Heart left ventricle (tissue), 16 donors: ENCODE measurements around the gene CUX1. TPM values are rescaled to one million over a fixed set of nuclear protein-coding genes. Genes with fewer than 3 reads are reported as not detected.

Source experiments
- ATAC-seq, 4 donors: fragments of 200-7000 bp; cut with Tn5 transposase; one replicate each; pipeline ENCODE4 v1.9.1; 2020 to 2022; ENCODE audit warnings: moderate library complexity in 4 of 4, mild to moderate bottlenecking in 3 of 4, moderate number of reproducible peaks in 1 of 4
- DNase-seq, 5 donors: peaks; one replicate each; pipeline ENCODE4 v3.0.0-alpha.2; 2020
- H3K27ac ChIP-seq, 12 donors: fragments of 200-600 bp; sonication (generic) in 4 of 12; one replicate each; pipeline versions ENCODE4 v1.5.0 to v1.8.0; 2016 to 2022; ENCODE audit warnings: mild to moderate bottlenecking in 2 of 12
- H3K27me3 ChIP-seq, 9 donors: fragments of 200-600 bp; sonication (generic) in 2 of 9; one replicate each; pipeline versions ENCODE4 v1.5.1 to v1.8.0; 2016 to 2022; ENCODE audit warnings: mild to moderate bottlenecking in 3 of 9
- H3K36me3 ChIP-seq, 9 donors: fragments of 200-600 bp; sonication (generic) in 2 of 9; one replicate each; pipeline versions ENCODE4 v1.5.0 to v1.8.0; 2018 to 2022; ENCODE audit warnings: mild to moderate bottlenecking in 2 of 9
- H3K4me1 ChIP-seq, 12 donors: fragments of 200-600 bp; sonication (generic) in 4 of 12; one replicate each; pipeline versions ENCODE4 v1.5.0 to v1.8.0; 2016 to 2022; ENCODE audit warnings: mild to moderate bottlenecking in 3 of 12
- H3K4me3 ChIP-seq, 12 donors: fragments of 200-600 bp; sonication (generic) in 4 of 12; one replicate each; pipeline versions ENCODE4 v1.5.0 to v1.8.0; 2017 to 2022; ENCODE audit warnings: mild to moderate bottlenecking in 9 of 12, moderate library complexity in 4 of 12
- H3K9me3 ChIP-seq, 12 donors: fragments of 200-600 bp; sonication (generic) in 4 of 12; one replicate each; pipeline versions ENCODE4 v1.5.0 to v1.8.0; 2016 to 2022; ENCODE audit warnings: mild to moderate bottlenecking in 1 of 12
- POLR2A ChIP-seq, 2 donors: fragments of 450-650 bp; IDR thresholded peaks; one replicate each; pipeline ENCODE4 v1.6.1; 2017; ENCODE audit warnings: antibody characterized with exemption in 2 of 2, mild to moderate bottlenecking in 2 of 2, moderate library complexity in 2 of 2
- WGBS, 4 donors: extraction: QIAGEN DNeasy Blood & Tissue Kit in 2 of 4; methylation state at CpG; one replicate each; pipeline versions ENCODE4 v1.1.5 to v1.1.7; 2013 to 2018; 5-methylcytosine and 5-hydroxymethylcytosine counted together
- intact Hi-C, 10 donors: fragments of 100-400 bp; cut with DNase I; formaldehyde crosslinking; loops; one replicate each; pipeline versions ENCODE4 v1.11.1 to v1.14.2; 2022
- polyA plus RNA-seq, 2 donors: library from polyadenylated mRNA; stranded (reverse); fragments of 200-250 nt; gene quantifications; one replicate each; pipeline ENCODE4 v1.2.3, GENCODE V29; 2013
- total RNA-seq, 9 donors: library from RNA; depleted of rRNA in 2 of 9; stranded (reverse); fragments of >200 nt in 2 of 9; fragmentation: NEBNext Ultra II Directional in 3 of 9; extraction: Animal tissue kit (Norgen Biotek cat#: 25700) in 3 of 9; gene quantifications; one replicate each; pipeline versions ENCODE4 v1.1.0 to v1.2.4, GENCODE V29; 2016 to 2023
- TF ChIP-seq, protein P1 (sequence below), 12 donors: fragments of 200-600 bp; sonication (generic) in 4 of 12; IDR thresholded peaks; one replicate each; pipeline versions ENCODE4 v1.5.0 to v1.8.0; 2018 to 2022; ENCODE audit warnings: antibody characterized with exemption in 12 of 12, mild to moderate bottlenecking in 5 of 12
- donor health status: ischemic (EF 13 %, LVEDD 7.1; RV severe dilation, severe dysfunction).
- donor health status: healthy with polysubstance abuse.
- donor health status: DM: no; HTN: yes; CAD: no.
- donor health status: DM: no; HTN: no; CAD: no.
- donor health status: ischemic (EF 25% LVEDD 6.9; RV normal size, moderate dysfunction).
- donor health status: ischemic (EF 25% LVEDD 5.7; RV mildly dilated, moderate dysfunction).
- donor health status: healthy.
- donor health status: DM: yes; HTN: yes; CAD: no.
- donor health status: ischemic (EF 35%, LVEDD 5.7; RV mildly dilated, moderate dysfunction).
- donor health status: nonischemic (EF 11% LVEDD 7.7; RV severe dilation, severe dysfunction).
- donor health status: DM: yes; HTN: yes; CAD: no.
- donor health status: PGD.
- donor health status: ischemic (EF 29% LVEDD 5.4; RV normal size, mild dysfunction).
- donor health status: nonischemic (EF 23%, LVEDD 6.1; RV moderate dilation, normal function).

CUX1 gene
- total and polyA plus RNA-seq, 11 donors: 51.9 to 173 (median 122) TPM

DNA sequence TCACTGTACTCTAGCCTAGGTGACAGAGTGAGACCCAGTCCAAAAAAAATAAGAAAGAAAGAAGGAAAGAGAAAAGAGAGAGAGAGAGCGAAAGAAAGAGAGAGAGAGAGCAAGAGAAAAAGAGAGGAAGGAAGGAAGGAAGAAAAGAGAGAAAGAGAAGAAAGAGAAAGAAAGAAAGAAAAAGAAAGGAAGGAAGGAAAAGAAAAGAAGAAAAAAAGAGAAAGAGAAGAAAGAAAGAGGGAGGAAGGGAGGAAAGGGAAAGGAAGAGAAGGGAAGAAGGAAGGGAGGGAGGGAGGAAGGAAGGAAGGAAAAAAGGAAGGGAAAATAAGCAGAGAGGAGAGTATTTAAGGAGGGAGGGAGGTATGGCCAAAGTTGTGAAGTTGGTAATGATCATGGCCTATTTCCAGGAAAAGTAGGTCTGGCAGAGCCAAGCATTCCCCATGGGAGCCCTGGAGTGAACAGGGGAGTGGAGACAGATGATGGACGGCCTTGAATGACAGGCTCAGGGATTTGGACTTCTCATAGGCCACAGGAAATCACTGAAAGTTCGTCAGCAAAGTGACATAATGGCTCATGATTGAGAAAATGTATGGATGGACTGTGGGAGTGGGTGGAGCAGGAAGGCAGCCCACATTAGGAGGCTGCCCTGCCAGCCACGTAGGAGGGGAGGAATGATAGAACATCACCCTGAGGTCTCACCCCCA is 44.8 kb upstream of the CUX1 start:
- no peak for TF ChIP-seq POLR2A (IDR thresholded peaks at IDR 0.05)
- Histone ChIP-seq H3K36me3 (no peaks in the 10 kb centered on the region), H3K4me1 (no peaks in the 10 kb centered on the region), H3K9me3 (no peaks in the 10 kb centered on the region), H3K27me3 (peaks cover 0 to 28% (median 0%) of the 10 kb centered on the region in 9 donors), H3K27ac (no peak overlapping the region), H3K4me3 (no peak overlapping the region)
- intact Hi-C loops: no loop called here
- ATAC-seq (no peak), DNase-seq (no peak)
- WGBS, 4 donors: 56 to 70% (median 64%) methylated on average over 4 of the region's 4 CpGs

DNA sequence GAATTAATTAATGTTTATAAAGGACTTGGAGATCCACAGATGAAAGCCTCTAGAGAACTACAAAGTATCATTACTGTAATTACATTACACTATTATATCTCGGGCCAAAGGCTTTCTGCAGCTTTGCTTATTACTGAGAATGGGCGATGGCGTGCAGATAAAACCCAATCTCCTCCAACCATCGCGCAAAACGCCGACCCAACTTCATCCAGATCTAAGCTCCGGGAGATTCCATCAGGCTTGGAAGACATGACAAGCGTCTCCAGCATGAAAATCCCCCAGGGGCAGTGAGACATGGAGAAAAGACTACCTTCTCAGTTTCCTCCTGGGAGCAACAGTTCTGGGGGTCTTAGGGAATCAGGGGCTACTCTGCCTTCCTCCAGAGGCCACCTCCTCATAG is 42.2 kb upstream of the CUX1 start:
- H3K27me3 ChIP-seq: peaks cover 0 to 28% (median 0%) of the 10 kb centered on the region in 9 donors
- no peaks in the 10 kb centered on the region for H3K36me3 ChIP-seq
- intact Hi-C loops: no loop called here
- 81 to 89% (median 84%) methylated on average over 9 of the region's 9 CpGs for WGBS, 4 donors
- ATAC-seq (no peak), DNase-seq (no peak)
- no peak overlapping the region for H3K27ac ChIP-seq
- H3K9me3 ChIP-seq: no peaks in the 10 kb centered on the region
- no peak for TF ChIP-seq POLR2A (IDR thresholded peaks at IDR 0.05)
- TF ChIP-seq, protein P1, sequence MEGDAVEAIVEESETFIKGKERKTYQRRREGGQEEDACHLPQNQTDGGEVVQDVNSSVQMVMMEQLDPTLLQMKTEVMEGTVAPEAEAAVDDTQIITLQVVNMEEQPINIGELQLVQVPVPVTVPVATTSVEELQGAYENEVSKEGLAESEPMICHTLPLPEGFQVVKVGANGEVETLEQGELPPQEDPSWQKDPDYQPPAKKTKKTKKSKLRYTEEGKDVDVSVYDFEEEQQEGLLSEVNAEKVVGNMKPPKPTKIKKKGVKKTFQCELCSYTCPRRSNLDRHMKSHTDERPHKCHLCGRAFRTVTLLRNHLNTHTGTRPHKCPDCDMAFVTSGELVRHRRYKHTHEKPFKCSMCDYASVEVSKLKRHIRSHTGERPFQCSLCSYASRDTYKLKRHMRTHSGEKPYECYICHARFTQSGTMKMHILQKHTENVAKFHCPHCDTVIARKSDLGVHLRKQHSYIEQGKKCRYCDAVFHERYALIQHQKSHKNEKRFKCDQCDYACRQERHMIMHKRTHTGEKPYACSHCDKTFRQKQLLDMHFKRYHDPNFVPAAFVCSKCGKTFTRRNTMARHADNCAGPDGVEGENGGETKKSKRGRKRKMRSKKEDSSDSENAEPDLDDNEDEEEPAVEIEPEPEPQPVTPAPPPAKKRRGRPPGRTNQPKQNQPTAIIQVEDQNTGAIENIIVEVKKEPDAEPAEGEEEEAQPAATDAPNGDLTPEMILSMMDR (IDR thresholded peaks at IDR 0.05): no peak
- H3K4me3 ChIP-seq: no peak overlapping the region
- no peaks in the 10 kb centered on the region for H3K4me1 ChIP-seq

DNA sequence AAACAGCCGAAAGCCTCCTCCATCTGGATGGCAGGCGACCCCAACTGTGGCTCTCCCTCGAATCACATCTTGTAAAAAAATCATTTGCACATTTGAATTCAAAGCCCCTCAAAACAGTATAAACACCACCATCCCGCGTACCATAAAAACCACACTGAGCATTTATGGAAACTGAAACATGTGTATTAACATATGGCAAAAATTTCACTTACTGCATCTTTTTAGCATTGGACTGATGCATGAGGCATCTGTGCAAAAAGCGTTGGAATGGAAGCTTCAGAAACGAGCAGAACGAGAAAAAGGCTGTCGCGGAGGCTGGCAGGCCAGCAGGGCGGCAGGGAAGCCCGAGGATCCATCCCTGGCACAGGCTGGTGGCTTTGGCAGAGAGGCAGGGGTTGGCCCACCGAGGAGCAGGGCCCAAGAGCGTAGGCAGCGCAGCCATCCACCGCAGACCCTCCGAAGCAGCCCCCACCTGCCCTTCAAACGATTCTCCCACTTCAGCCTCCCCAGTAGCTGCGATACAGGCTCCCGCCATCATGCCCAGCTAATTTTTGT is 39.3 kb upstream of the CUX1 start:
- Histone ChIP-seq H3K27me3 (peaks cover 0 to 16% (median 0%) of the 10 kb centered on the region in 9 donors), H3K27ac (no peak overlapping the region), H3K4me3 (no peak overlapping the region), H3K36me3 (no peaks in the 10 kb centered on the region), H3K9me3 (no peaks in the 10 kb centered on the region), H3K4me1 (peaks cover 0 to under 1% (median 0%) of the 10 kb centered on the region in 12 donors)
- TF ChIP-seq POLR2A (IDR thresholded peaks at IDR 0.05): no peak
- TF ChIP-seq, protein P1 (IDR thresholded peaks at IDR 0.05): no peak
- DNase-seq (no peak), ATAC-seq (no peak)
- 85 to 93% (median 92%) methylated on average over 20 of the region's 20 CpGs for WGBS, 4 donors
- intact Hi-C loops: no loop called here

DNA sequence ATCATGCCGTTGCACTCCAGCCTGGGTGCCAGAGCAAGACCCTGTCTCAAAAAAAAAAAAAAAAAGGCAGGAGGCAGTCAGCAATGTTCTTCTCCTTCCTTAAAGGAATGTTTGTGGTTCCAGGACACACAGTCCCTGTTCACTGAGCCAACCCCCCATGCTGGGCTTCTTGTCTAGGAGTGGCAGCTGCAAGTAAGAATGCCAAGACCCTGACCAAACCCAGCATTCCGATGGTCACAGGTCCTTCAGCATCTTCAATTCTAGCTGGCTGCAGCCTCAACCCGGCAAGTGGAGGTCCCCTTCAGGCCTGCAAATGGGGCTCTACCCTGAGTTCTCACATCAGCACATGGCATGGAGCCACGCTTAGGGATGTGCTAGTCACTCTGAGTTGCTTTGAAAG is 38.2 kb upstream of the CUX1 start:
- intact Hi-C loops: no loop called here
- H3K36me3 ChIP-seq: no peaks in the 10 kb centered on the region
- DNase-seq (no peak), ATAC-seq (no peak)
- no peaks in the 10 kb centered on the region for H3K9me3 ChIP-seq
- no peak overlapping the region for H3K27ac ChIP-seq
- no peak overlapping the region for H3K4me3 ChIP-seq
- WGBS, 4 donors: 91 to 96% (median 93%) methylated on average over 4 of the region's 4 CpGs
- no peak for TF ChIP-seq POLR2A (IDR thresholded peaks at IDR 0.05)
- TF ChIP-seq, protein P1 (IDR thresholded peaks at IDR 0.05): no peak
- peaks cover 0 to 9% (median 0%) of the 10 kb centered on the region in 9 donors for H3K27me3 ChIP-seq
- H3K4me1 ChIP-seq: peaks cover 0 to 11% (median 8%) of the 10 kb centered on the region in 12 donors
